Thymus (tissue), 11 donors: ENCODE results near the gene UMPS. TPM values are rescaled to one million over a fixed set of nuclear protein-coding genes. Genes with fewer than 3 reads are reported as not detected.

Source experiments
- DNase-seq, 9 donors: peaks; one replicate each; pipeline ENCODE4 v3.0.0-alpha.2; 2013; ENCODE audit warnings: low spot score in 9 of 9, low read depth in 6 of 9, missing footprints in 1 of 9
- H3K27ac ChIP-seq, 2 donors: one replicate each; pipeline ENCODE4 v1.5.1; 2013; ENCODE audit warnings: control low read depth in 1 of 2, low read depth in 1 of 2, low read length in 1 of 2, mild to moderate bottlenecking in 1 of 2, moderate library complexity in 1 of 2
- H3K27me3 ChIP-seq, 2 donors: one replicate each; pipeline ENCODE4 v1.5.1; 2013; ENCODE audit warnings: low read length in 1 of 2; ENCODE audit not compliant: control insufficient read depth in 2 of 2, insufficient read depth in 1 of 2
- H3K36me3 ChIP-seq, 2 donors: one replicate each; pipeline ENCODE4 v1.5.1; 2013; ENCODE audit warnings: low read length in 1 of 2, mild to moderate bottlenecking in 1 of 2, moderate library complexity in 1 of 2; ENCODE audit not compliant: control insufficient read depth in 2 of 2, insufficient read depth in 2 of 2
- H3K4me1 ChIP-seq, 2 donors: one replicate each; pipeline ENCODE4 v1.5.1; 2013; ENCODE audit warnings: low read length in 2 of 2; ENCODE audit not compliant: control insufficient read depth in 2 of 2, insufficient read depth in 2 of 2
- H3K4me3 ChIP-seq, 2 donors: one replicate each; pipeline ENCODE4 v1.5.1; 2013; ENCODE audit warnings: low read length in 2 of 2, control low read depth in 1 of 2, mild to moderate bottlenecking in 1 of 2
- H3K9me3 ChIP-seq, 2 donors: one replicate each; pipeline ENCODE4 v1.5.1; 2013; ENCODE audit warnings: low read length in 1 of 2, mild to moderate bottlenecking in 1 of 2; ENCODE audit not compliant: control insufficient read depth in 2 of 2, insufficient read depth in 1 of 2
- WGBS: extraction: QIAGEN DNeasy Blood & Tissue Kit; methylation state at CpG from one replicate; pipeline ENCODE4 v1.1.7; 2013; 5-methylcytosine and 5-hydroxymethylcytosine counted together
- polyA plus RNA-seq: library from polyadenylated mRNA; stranded (reverse); fragments of 200-250 nt; gene quantifications from one replicate; pipeline ENCODE4 v1.2.3, GENCODE V29; 2013
- total RNA-seq: library from RNA; stranded (reverse); fragments of 120-200 nt; gene quantifications from one replicate; pipeline ENCODE4 v1.2.4, GENCODE V29; 2013
- donor health status: healthy.

Gene UMPS
- total and polyA plus RNA-seq, 2 donors = 17.6 to 27.6 TPM

- Histone ChIP-seq H3K27me3 (no peaks in the 10 kb centered on the region), H3K27ac (no peak overlapping the region), H3K4me3 (no peak overlapping the region), H3K9me3 (no peaks in the 10 kb centered on the region), H3K4me1 (no peaks in the 10 kb centered on the region), H3K36me3 (no peaks in the 10 kb centered on the region)
- peak; percentile 6 to 73 (median 38) for DNase-seq
- WGBS = 28% methylated on average over 11 of the region's 11 CpGs
Measured at GRCh38 chr3:124688581-124689454, 41.4 kb upstream of the UMPS start.

- 68% methylated on average over 3 of the region's 3 CpGs for WGBS
- no peak for DNase-seq
- H3K36me3 ChIP-seq = no peaks in the 10 kb centered on the region
- H3K27me3 ChIP-seq = no peaks in the 10 kb centered on the region
- H3K27ac ChIP-seq = no peak overlapping the region
- no peaks in the 10 kb centered on the region for H3K4me1 ChIP-seq
- H3K9me3 ChIP-seq = no peaks in the 10 kb centered on the region
- H3K4me3 ChIP-seq = no peak overlapping the region
Measured at GRCh38 chr3:124691599-124691998, 38.7 kb upstream of the UMPS start.

- no peaks in the 10 kb centered on the region for H3K27me3 ChIP-seq
- no peaks in the 10 kb centered on the region for H3K9me3 ChIP-seq
- H3K4me3 ChIP-seq = no peak overlapping the region
- no peak overlapping the region for H3K27ac ChIP-seq
- no peaks in the 10 kb centered on the region for H3K36me3 ChIP-seq
- H3K4me1 ChIP-seq = no peaks in the 10 kb centered on the region
- DNase-seq = no peak
- WGBS = 93% methylated on average over 5 of the region's 5 CpGs
Measured at GRCh38 chr3:124694486-124694885, 35.8 kb upstream of the UMPS start.

DNA sequence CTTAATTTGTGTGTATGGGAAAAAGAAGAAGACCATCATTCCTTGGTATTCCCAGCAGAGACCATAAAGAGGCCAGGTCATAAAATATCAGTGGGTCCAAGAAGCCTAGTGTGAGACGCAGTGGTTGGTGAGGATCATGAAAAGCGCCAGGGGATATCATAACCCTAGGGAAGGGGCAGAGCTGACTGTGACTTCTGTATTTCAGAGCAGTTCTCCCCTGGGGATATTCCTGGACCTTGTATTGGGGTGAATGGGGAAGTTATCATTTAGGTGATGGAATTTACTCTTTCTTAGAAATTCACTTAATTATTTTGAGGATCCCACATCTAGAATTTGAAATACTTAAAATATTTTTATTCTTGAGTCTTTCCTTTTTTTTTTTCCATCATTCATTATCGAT, 34.9 kb upstream of the UMPS start:
- Histone ChIP-seq H3K36me3 (no peaks in the 10 kb centered on the region), H3K27me3 (peaks cover 2 to 5% of the 10 kb centered on the region in 2 donors), H3K9me3 (no peaks in the 10 kb centered on the region), H3K4me3 (no peak overlapping the region), H3K4me1 (no peaks in the 10 kb centered on the region), H3K27ac (no peak overlapping the region)
- WGBS = 95% methylated on average over 3 of the region's 3 CpGs
- DNase-seq = no peak

DNA sequence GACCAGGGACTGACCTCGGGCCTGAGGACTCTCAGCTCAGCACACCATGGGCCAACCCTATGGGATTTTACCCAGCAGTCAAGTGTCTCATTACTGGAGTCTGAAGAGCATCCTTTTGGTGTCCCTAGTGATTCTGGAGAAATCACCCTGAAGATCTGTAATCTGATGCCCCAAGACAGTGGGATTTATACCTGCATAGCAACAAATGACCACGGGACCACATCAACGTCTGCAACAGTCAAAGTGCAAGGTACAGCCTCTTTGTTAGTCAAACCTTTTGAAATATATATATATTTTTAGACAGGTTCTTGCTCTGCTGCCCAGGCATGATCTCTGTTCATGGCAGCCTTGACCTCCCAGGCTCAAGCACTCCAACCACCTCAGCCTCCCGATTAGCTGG, 34.2 kb upstream of the UMPS start:
- DNase-seq = no peak
- 95% methylated on average over 4 of the region's 4 CpGs for WGBS
- Histone ChIP-seq H3K36me3 (no peaks in the 10 kb centered on the region), H3K4me1 (no peaks in the 10 kb centered on the region), H3K27me3 (peaks cover 2 to 10% of the 10 kb centered on the region in 2 donors), H3K27ac (no peak overlapping the region), H3K9me3 (no peaks in the 10 kb centered on the region), H3K4me3 (no peak overlapping the region)

DNA sequence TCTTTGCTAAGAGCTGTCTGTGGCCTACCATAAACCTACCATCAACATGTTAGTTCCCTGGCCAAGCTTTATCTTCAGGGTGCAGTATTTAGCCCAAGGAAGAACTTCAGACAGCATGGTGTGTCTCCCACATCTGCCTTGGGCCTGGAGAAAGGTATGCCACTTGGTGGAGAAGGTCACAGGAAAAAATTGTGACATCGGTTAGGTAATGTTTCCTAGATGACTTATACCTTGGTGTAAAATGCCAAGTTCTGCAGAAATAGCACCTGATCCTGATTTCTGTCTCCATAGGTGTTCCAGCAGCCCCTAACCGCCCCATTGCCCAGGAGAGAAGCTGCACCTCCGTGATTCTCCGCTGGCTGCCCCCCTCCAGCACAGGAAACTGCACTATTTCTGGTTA, 33.0 kb upstream of the UMPS start:
- Histone ChIP-seq H3K4me3 (no peak overlapping the region), H3K27me3 (peaks cover 2 to 10% of the 10 kb centered on the region in 2 donors), H3K27ac (no peak overlapping the region), H3K9me3 (no peaks in the 10 kb centered on the region), H3K36me3 (no peaks in the 10 kb centered on the region), H3K4me1 (no peaks in the 10 kb centered on the region)
- no peak for DNase-seq
- 96% methylated on average over 4 of the region's 4 CpGs for WGBS

GRCh38 chr3:124698030-124698770, 32.1 kb upstream of the UMPS start:
- no peaks in the 10 kb centered on the region for H3K9me3 ChIP-seq
- H3K27ac ChIP-seq = no peak overlapping the region
- 96% methylated on average over 12 of the region's 12 CpGs for WGBS
- peaks cover 2 to 10% of the 10 kb centered on the region in 2 donors for H3K27me3 ChIP-seq
- no peak for DNase-seq
- H3K36me3 ChIP-seq = no peaks in the 10 kb centered on the region
- H3K4me3 ChIP-seq = no peak overlapping the region
- H3K4me1 ChIP-seq = no peaks in the 10 kb centered on the region

DNA sequence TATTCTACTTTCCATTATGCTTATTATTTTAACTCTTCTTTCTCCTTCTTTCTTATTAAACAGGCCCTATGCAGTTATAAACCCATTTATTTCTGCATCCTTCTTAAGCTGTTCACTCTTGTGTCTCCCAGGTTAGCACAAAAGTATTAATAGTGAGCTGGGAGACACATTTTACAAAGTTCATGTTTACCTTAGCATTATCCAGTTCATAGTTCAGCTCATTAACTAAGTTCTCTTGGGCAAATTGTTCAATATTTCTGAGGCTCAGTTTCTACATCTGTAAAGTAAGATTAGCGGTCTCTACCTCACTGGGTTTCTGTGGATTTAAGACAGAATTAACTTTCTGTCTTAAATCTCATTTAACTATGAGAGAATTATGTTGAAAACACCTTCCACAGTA, 31.2 kb upstream of the UMPS start:
- no peak overlapping the region for H3K27ac ChIP-seq
- H3K27me3 ChIP-seq = peaks cover 2 to 10% of the 10 kb centered on the region in 2 donors
- H3K4me3 ChIP-seq = no peak overlapping the region
- H3K4me1 ChIP-seq = no peaks in the 10 kb centered on the region
- H3K9me3 ChIP-seq = no peaks in the 10 kb centered on the region
- no peak for DNase-seq
- H3K36me3 ChIP-seq = no peaks in the 10 kb centered on the region
- WGBS = 95% methylated on average over 1 of the region's 1 CpG

DNA sequence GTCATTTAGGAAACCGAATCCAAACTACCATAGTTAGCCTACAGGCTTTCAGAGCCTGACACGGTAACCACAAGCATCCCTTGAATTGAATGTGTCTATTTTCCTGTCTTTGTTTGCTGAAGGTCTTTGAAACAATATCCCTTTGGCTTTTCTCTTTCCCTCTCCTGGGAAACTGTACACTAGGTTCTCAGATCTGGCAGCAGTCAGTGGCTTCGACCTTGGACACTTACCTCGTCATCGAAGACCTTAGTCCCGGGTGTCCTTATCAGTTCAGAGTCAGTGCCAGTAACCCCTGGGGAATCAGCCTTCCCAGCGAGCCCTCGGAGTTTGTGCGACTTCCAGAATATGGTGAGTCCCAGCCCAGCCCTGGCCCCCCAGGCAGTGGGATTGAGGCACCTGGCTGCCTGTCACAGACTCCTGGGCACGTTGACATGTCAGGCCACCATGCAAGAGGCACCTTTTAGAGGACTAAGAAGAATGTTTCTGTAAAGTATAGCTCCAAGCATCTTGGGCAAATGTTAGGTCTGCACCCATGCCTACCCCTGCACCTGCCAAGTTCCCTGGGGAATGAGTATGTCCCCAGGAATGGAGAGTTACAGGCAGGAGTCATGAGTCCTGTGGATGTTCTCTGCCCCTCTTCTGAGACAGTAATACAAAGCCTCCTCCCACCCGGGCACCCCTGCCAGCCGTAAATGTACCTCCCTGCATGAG, 30.4 kb upstream of the UMPS start:
- Histone ChIP-seq H3K4me3 (no peak overlapping the region), H3K9me3 (no peaks in the 10 kb centered on the region), H3K36me3 (no peaks in the 10 kb centered on the region), H3K27ac (no peak overlapping the region), H3K4me1 (no peaks in the 10 kb centered on the region), H3K27me3 (peaks cover 2 to 10% of the 10 kb centered on the region in 2 donors)
- no peak for DNase-seq
- 82% methylated on average over 12 of the region's 12 CpGs for WGBS
